Liver (tissue), 3 donors: ENCODE data around the gene HSD17B4.

ENCODE experiments used
- FOXA1 ChIP-seq: IDR thresholded peaks from 2 replicates; pipeline ENCODE4 v1.6.1; 2016; ENCODE audit warnings: antibody characterized with exemption
- REST ChIP-seq: IDR thresholded peaks from 2 replicates; pipeline ENCODE4 v1.6.1; 2016; ENCODE audit warnings: antibody characterized with exemption, mild to moderate bottlenecking
- TAF1 ChIP-seq: conservative IDR thresholded peaks from 2 replicates; pipeline ENCODE4 v1.6.1; 2016; ENCODE audit warnings: antibody characterized with exemption, mild to moderate bottlenecking
- YY1 ChIP-seq: IDR thresholded peaks from 2 replicates; pipeline ENCODE4 v1.6.1; 2016; ENCODE audit warnings: antibody characterized with exemption, mild to moderate bottlenecking
- TF ChIP-seq, protein P1 (sequence below): fragments of 150-350 bp; IDR thresholded peaks from 2 replicates; pipeline ENCODE4 v1.5.1; 2017; ENCODE audit warnings: improper control_type of control experiment, low read depth, low read length; ENCODE audit not compliant: missing input control
- donor health status: healthy.
- donor health status: healthy.

GRCh38 chr5:119551819-119552218 is 99.5 kb downstream of the HSD17B4 start:
- TF ChIP-seq FOXA1, result no peak
- no peak for TF ChIP-seq TAF1
- TF ChIP-seq, protein P1, sequence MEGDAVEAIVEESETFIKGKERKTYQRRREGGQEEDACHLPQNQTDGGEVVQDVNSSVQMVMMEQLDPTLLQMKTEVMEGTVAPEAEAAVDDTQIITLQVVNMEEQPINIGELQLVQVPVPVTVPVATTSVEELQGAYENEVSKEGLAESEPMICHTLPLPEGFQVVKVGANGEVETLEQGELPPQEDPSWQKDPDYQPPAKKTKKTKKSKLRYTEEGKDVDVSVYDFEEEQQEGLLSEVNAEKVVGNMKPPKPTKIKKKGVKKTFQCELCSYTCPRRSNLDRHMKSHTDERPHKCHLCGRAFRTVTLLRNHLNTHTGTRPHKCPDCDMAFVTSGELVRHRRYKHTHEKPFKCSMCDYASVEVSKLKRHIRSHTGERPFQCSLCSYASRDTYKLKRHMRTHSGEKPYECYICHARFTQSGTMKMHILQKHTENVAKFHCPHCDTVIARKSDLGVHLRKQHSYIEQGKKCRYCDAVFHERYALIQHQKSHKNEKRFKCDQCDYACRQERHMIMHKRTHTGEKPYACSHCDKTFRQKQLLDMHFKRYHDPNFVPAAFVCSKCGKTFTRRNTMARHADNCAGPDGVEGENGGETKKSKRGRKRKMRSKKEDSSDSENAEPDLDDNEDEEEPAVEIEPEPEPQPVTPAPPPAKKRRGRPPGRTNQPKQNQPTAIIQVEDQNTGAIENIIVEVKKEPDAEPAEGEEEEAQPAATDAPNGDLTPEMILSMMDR, result no peak
- TF ChIP-seq REST, result no peak
- no peak for TF ChIP-seq YY1
